Naive B cell (primary cell): ENCODE data around the gene ZNF207. TPM values are rescaled to one million over a fixed set of nuclear protein-coding genes. Genes with fewer than 3 reads are reported as not detected.

Source experiments
- polyA plus RNA-seq, 6 donors: library from polyadenylated mRNA; unstranded; fragments of 300-500 nt; fragmentation: Illumina TruSeq; gene quantifications; one replicate each; pipeline ENCODE4 v1.2.3, GENCODE V29; 2021; ENCODE audit warnings: low read depth in 6 of 6

Gene ZNF207
- polyA plus RNA-seq, 6 donors from 2014 or later = 126 to 165 (median 142) TPM

Other genes with a start within 250 kb of the ZNF207 start
- 10 to 100 TPM; 20.4 to 29.8 (median 27.3) TPM for gene RHOT1, start 207.7 kb upstream of the ZNF207 start, polyA plus RNA-seq
- not detected for gene RHBDL3, start 84.3 kb upstream of the ZNF207 start, polyA plus RNA-seq
- gene C17orf75, start 8.0 kb upstream of the ZNF207 start, polyA plus RNA-seq = 10 to 100 TPM in 3 of 6 donors, 1 to 10 TPM in 3; 4.5 to 12.4 (median 9.6) TPM
- gene PSMD11, start 94.4 kb downstream of the ZNF207 start, polyA plus RNA-seq = 100 to 1,000 TPM; 107 to 128 (median 111) TPM
- gene CDK5R1, start 136.8 kb downstream of the ZNF207 start, polyA plus RNA-seq = 10 to 100 TPM in 1 of 6 donors, 1 to 10 TPM in 5; 2.7 to 11.5 (median 4.2) TPM